GM23338 (cell line): ENCODE results near the gene S100A11.

Experiments
- CREB1 ChIP-seq: fragments of 250-450 bp; sonication (Bioruptor Pico); IDR thresholded peaks from 2 replicates; pipeline ENCODE4 v1.5.0; 2020; ENCODE audit warnings: low read depth, mild to moderate bottlenecking, moderate library complexity
- EZH2phosphoT487 ChIP-seq: fragments of 200-600 bp; sonication (generic); IDR thresholded peaks from one replicate; pipeline ENCODE4 v1.8.1; 2018; ENCODE audit warnings: antibody characterized with exemption; ENCODE audit not compliant: unreplicated experiment
- TF ChIP-seq, protein P1 (sequence below), 2 experiments: fragments of 200-600 bp in 1 of 2; sonication (generic) in 1 of 2; conservative IDR thresholded peaks; 2 replicates each; pipeline versions ENCODE4 v1.5.1 to v1.6.1; 2016 to 2017; ENCODE audit warnings: antibody characterized with exemption in 2 of 2, low read depth in 2 of 2, mild to moderate bottlenecking in 2 of 2, moderate library complexity in 1 of 2

DNA sequence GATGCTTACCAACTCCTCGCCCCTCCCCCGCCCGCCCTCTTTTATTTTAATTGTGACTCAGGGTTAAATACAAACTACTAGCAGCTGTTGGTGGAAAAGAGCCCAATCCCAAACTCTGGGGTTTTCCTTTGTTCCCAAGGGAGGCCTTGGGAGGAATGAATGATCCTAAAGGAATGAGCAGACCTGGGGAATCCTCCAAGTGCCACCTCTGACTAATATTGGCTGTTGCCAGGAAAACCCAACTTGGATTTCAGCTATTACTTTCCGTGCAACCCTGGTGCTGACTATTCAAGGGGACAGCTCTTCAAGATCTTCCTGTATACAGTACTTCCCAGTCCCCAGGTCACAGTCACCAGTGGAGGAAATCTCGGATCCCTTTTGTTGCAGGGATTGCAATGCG, 41.8 kb downstream of the S100A11 start:
- TF ChIP-seq, protein P1, sequence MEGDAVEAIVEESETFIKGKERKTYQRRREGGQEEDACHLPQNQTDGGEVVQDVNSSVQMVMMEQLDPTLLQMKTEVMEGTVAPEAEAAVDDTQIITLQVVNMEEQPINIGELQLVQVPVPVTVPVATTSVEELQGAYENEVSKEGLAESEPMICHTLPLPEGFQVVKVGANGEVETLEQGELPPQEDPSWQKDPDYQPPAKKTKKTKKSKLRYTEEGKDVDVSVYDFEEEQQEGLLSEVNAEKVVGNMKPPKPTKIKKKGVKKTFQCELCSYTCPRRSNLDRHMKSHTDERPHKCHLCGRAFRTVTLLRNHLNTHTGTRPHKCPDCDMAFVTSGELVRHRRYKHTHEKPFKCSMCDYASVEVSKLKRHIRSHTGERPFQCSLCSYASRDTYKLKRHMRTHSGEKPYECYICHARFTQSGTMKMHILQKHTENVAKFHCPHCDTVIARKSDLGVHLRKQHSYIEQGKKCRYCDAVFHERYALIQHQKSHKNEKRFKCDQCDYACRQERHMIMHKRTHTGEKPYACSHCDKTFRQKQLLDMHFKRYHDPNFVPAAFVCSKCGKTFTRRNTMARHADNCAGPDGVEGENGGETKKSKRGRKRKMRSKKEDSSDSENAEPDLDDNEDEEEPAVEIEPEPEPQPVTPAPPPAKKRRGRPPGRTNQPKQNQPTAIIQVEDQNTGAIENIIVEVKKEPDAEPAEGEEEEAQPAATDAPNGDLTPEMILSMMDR (conservative IDR thresholded peaks at IDR 0.05; ENCODE audit: low read depth in 2 of 2), result no peak
- TF ChIP-seq EZH2phosphoT487 (no peak), CREB1 (CRISPR knock-in tag) (no peak)
